SHP77 (cell line): ENCODE results near the gene AMFR.
"Not testable (repeated sequence)": the region's sequence is repeated elsewhere in the genome, so short reads cannot be mapped to it uniquely, and the experiment has no call there.

ENCODE experiments used
- DNase-seq, 2 experiments: peaks; one replicate each; lab custom pipeline; 2025; lab: John Stamatoyannopoulos, UW

The AMFR gene

DNA sequence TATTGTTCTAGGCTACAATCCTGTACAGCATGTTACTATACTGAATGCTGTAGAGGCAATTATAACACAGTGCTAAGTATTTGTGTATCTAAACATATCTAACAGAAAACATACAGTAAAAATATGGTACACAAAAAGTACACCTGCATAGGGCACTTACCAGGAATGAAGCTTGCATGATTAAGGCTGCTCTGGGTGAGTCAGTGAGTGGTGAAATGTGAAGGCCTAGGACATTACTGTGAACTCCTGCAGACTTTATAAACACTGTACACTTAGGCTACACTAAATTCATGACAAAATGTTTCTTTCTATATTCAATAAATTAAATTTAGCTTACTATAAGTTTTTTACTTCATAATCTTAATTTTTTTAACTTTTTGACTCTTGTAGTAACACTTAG is 37.1 kb downstream of the AMFR start:
- DNase-seq, result no peak

GRCh38 chr16:56387396-56387795 is 37.9 kb downstream of the AMFR start:
- no peak for DNase-seq

- no peak for DNase-seq
These were observed 41.1 kb downstream of the AMFR start for GRCh38 chr16:56384074-56384721.

DNA sequence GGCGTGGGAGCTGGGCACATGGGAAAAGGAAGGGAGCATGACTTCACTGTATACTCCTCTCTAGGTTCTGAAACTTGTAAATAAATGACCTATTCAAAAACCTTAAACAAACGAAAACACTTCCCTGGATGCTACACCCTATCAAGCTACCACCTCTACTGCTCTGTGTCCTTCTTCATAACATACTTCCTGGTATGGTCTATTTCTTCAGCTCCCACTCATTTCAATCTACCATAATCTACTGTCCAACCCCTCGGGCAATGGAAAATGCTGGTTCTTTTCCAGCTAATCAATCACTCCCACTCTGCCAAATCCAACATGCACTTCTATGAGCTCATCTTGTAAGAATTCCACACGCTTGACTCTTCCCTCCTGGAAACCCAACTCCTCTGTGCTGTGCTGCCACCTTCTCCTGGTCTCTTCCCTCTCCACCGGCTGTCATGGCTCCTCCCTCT is 42.4 kb downstream of the AMFR start:
- no peak for DNase-seq

- no peak for DNase-seq
These were observed 42.9 kb downstream of the AMFR start for GRCh38 chr16:56382459-56382858.

- DNase-seq, result not testable (repeated sequence)
These were observed 44.4 kb downstream of the AMFR start for GRCh38 chr16:56380778-56381485.

DNA sequence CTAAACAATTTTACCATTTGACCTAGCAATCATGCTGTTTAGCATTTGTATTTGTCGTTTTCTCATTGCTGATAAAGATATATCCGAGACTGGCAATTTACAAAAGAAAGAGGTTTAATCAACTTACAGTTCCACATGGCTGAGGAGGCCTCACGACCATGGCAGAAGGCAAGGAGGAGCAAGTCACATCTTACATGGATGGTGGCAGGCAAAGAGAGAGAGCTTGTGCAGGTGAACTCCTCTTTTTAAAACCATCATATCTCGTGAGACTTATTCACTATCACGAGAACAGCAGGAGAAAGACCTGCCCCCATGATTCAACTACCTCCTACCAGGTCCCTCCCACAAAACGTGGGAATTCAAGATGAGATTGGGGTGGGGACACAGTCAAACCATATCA is 46.3 kb downstream of the AMFR start:
- not testable (repeated sequence) for DNase-seq

- DNase-seq, result not testable (repeated sequence)
These were observed 49.6 kb downstream of the AMFR start for GRCh38 chr16:56375792-56376191.

DNA sequence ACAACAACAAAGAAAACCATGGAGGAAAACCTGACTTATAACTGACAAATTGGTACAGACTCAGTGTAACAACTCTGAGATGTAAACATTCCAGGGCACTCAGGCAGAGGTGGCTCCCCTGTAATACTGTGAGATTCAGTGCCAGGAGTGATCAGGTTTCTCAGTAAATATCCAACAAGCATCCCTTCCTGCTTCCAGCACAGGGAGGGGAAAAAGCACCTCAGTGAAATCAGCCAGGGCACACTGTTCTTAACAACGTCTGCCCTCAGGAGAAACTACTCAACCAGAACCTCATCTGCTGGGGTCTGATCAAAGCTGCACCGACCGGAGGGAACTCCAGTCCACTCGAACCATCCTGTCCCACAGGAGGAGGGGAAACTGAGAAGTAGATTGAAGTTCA is 52.3 kb downstream of the AMFR start:
- DNase-seq, result no peak

DNA sequence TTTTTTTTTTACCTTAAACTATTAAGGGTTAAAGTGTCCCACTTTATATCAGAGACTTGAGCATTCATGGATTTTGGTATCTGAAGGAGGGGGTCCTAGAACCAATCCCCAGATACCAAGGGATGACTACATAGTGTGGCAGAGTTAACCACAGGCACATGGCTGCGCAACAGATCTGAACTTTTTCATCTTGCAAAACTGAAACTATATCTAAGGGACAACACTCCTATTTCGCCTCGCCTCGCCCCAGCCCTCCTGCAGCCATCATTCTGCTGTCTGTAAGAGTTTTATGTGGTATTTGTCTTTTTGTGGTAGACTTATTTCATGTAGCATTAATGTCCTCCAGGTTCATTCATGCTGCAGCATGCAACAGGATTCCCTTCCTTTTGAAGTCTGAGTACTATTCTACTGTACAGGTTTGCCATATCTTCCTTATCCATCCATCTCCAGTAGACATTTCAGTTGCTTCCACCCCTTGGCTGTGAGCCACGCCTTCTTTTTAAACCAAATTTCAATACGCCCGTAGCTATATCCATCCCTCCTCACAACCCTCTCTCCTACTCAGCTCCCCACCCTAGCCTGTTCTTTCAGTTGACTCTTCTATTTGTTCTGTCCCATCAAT is 53.2 kb downstream of the AMFR start:
- DNase-seq, result no peak

DNA sequence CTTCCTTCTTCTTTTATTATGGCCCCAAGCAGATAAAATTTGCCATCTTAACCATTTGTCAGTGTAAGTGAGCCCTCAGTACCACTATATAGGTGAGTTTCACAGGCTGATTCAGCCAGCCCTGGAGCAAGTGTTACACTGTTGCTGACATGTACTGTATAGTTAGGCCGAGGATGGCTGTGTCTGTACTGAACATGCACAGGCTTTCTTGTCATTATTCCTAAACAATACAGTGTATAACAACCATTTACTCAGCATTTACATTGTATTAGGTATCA is 53.7 kb downstream of the AMFR start:
- no peak for DNase-seq

DNA sequence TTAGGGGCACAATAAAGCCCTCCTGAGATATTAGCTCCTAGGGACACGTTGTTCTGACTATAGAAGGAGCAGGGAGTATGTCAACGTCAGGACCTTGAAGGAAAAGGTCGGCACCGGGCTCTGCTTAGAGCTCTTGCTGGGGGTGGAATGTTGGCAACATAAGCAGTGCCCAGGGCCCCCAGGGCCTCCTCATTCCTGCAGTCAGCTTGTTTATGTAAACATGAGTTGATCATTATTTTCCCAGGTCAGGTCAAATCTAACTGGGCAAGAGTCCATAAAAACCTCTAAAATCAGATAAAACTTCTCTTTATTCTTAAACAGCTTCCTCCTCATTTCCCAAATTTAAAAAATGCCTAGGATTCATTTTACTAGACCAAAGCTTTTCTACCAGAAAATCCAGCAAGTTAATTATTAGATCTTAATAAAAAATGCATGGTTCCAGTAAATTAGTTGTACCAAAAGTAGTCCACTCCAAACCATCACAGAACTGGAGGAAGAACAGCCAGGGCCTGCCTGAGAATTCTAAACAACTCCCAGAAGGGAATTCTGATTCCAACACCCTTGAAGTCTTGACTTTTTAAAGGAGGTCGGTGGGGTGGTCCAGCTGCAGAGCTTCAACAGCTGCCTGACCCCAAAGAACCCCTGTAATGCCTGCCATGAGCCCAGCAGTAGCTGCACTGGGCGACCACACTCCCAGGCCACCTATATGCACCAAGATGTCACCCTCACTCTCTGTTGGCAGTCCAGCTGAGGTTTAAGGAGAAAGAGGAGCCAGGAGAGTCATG is 54.3 kb downstream of the AMFR start:
- DNase-seq, result no peak

GRCh38 chr16:56370185-56370874 is 55.0 kb downstream of the AMFR start:
- DNase-seq, result no peak

DNA sequence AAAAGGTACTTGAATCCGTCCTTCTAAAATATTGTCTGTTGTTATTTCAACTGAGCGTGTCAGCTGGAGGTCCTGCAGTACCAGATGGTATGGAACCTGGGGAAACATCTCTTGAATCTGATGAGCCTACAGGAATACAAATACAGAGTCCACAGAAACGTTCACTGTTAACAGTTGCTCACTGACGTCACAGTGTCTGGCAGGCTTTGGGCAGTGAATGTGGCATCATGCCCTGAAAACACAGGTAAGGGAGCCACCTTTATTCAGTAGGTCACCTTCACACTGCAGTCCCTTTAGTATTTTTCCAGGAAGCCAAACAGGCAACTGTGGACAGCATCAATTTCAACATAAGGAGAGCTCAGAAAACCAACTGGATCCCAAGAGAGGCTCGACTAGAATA is 56.1 kb downstream of the AMFR start:
- no peak for DNase-seq

- DNase-seq, result no peak
These were observed 56.8 kb downstream of the AMFR start for GRCh38 chr16:56368545-56368944.

GRCh38 chr16:56367764-56368163 is 57.6 kb downstream of the AMFR start:
- DNase-seq, result no peak

- no peak for DNase-seq
These were observed 58.4 kb downstream of the AMFR start for GRCh38 chr16:56366945-56367344.

DNA sequence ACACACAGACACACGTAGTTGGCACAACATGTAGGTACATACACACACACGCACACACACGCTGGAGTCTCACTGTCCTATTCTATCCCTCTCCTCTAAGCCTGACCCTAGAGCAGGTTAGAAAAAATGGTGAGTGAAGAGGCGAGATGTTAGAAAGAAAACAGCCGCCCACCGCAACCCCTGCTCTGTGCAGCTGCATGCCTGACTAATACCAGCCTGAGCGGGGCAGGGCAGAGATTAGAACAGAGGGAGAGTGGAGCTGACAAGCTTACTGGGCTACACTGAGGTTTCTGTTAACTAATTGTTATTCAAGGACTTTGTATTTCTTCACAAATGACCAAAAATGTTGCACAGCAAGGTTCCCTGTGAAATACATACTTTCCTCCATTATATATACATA is 59.8 kb downstream of the AMFR start:
- DNase-seq, result no peak

GRCh38 chr16:56364865-56365264 is 60.5 kb downstream of the AMFR start:
- no peak for DNase-seq

DNA sequence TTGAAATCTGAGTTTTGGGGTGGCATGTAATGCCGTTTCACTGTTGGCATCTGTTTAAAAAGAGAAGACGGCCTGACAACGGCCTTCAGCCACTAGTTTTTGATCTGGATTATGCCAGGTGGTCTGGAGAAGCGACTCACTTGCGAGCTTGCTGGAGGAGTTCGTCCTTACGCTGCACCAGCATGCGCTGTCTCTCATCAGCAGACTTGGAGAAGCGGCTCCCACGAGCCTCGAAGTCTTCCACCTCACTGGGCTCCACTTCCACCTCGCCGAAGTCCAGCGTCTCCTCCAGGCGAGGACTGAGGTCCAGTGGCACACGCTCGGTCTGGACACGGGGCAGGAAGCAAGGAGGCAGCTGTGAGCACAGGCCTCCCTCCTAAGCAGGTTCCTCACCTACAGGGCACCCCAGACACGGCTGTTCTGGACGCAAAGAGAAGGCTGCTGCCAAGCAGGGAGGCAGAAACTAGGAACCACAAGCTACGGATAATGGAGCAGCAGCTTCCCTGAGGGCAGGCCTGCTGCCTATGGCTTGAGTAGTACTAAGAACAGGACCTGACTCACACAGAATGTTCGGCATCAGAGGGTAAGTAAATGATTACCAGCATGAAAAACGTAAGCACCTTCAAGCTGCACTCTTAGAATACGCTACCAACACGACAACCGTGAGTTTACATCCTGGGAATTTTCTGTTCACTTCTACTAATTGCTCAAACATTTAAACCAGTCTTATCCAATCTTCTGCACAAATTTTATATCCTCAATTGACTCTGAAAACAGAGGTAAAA is 61.4 kb downstream of the AMFR start:
- no peak for DNase-seq

DNA sequence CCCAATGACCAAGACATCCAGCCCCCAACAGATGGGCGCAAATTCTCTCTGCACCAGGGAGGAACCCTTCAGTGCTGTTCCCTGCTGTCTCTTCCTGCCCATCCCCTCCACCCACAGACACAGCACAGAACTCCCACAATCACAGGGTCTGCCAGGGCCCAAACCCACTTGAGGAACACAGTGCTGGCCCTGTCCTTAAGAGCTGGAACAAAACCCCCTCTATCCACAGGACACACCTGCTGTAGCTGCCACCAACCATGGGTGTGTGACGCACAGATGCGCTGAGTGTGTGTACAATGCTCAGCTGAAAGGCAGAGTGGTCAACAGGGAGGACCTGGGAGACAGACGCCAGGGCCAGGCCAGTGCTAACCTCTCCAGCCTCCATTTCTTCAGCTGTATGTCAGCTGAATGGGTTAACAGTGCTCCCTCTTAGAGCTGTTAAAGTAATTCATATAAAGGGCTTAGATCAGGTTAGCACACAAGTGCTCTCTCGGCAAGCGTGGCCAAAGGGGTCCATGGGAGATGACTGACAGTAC is 62.1 kb downstream of the AMFR start:
- DNase-seq, result no peak
